K562 (cell line): ENCODE results near the gene NT5DC1. TPM values are rescaled to one million over a fixed set of nuclear protein-coding genes. Genes with fewer than 3 reads are reported as not detected.

ENCODE experiments used
- CTCF ChIP-seq, 3 experiments: IDR thresholded peaks in 2 of 3; conservative IDR thresholded peaks in 1 of 3; 2 replicates each; pipeline ENCODE4 v1.5.1; 2011 to 2012; ENCODE audit warnings: low read length in 3 of 3, mild to moderate bottlenecking in 3 of 3, control low read depth in 2 of 3, improper control_type of control experiment in 1 of 3, inconsistent platforms in 1 of 3, low read depth in 1 of 3, mixed read lengths in 1 of 3, moderate library complexity in 1 of 3; ENCODE audit not compliant: insufficient read depth in 2 of 3
- MEIS2 ChIP-seq: fragments of 450-650 bp; IDR thresholded peaks from 2 replicates; pipeline ENCODE4 v1.6.1; 2014; ENCODE audit warnings: mild to moderate bottlenecking; ENCODE audit not compliant: partially characterized antibody
- NCOR1 ChIP-seq: fragments of 450-650 bp; IDR thresholded peaks from 2 replicates; pipeline ENCODE4 v1.6.1; 2016; ENCODE audit warnings: mild to moderate bottlenecking, moderate library complexity
- NFYB ChIP-seq: IDR thresholded peaks from 2 replicates; pipeline ENCODE4 v1.6.1; 2011; ENCODE audit warnings: mild to moderate bottlenecking, moderate library complexity; ENCODE audit not compliant: insufficient read length; ENCODE audit errors: extremely low read depth
- PML ChIP-seq: IDR thresholded peaks from 2 replicates; pipeline ENCODE4 v1.6.1; 2012; ENCODE audit warnings: low read length, inconsistent platforms
- POLR2AphosphoS5 ChIP-seq: IDR thresholded peaks from 2 replicates; pipeline ENCODE4 v1.6.1; 2011; ENCODE audit warnings: mild to moderate bottlenecking, low read depth, low read length, moderate library complexity; ENCODE audit not compliant: control insufficient read depth, insufficient read depth
- TBP ChIP-seq: optimal IDR thresholded peaks from 2 replicates; pipeline ENCODE3; 2011; ENCODE audit warnings: low read depth, low read length, improper control_type of control experiment
- TOE1 ChIP-seq, 2 experiments: fragments of 450-650 bp in 1 of 2; sonication (generic) in 1 of 2; formaldehyde crosslinking in 1 of 2; IDR thresholded peaks; 2 replicates each; pipeline versions ENCODE4 v1.7.1 to v1.8.0; 2016 to 2022; ENCODE audit warnings: borderline replicate concordance in 2 of 2, mild to moderate bottlenecking in 2 of 2, antibody characterized with exemption in 1 of 2, inconsistent platforms in 1 of 2, low read depth in 1 of 2, missing genetic modification reagents in 1 of 2, moderate library complexity in 1 of 2
- TRIM28 ChIP-seq: fragments of 450-650 bp; IDR thresholded peaks from 2 replicates; pipeline ENCODE4 v1.6.1; 2017
- ZFP91 ChIP-seq: sonication (generic); formaldehyde crosslinking; IDR thresholded peaks from 2 replicates; pipeline ENCODE4 v1.8.0; 2022; ENCODE audit warnings: mild to moderate bottlenecking, missing genetic modification reagents
- polyA plus RNA-seq, 8 experiments: library from polyadenylated mRNA; depleted of rRNA in 4 of 8; stranded (reverse) in 5 of 8; unstranded in 3 of 8; fragments of >200 nt; fragmentation: Nextera tagmentation in 2 of 8; fragmentation: Illumina TruSeq in 1 of 8; extraction: Ambion mirVana in 2 of 8; extraction: Trizol in 1 of 8; gene quantifications; 2 replicates each; pipeline versions ENCODE4 v1.2.1 to v1.2.3, GENCODE V29; 2011 to 2014; ENCODE audit warnings: inconsistent platforms in 1 of 8, missing spikeins in 1 of 8
- total RNA-seq, 7 experiments: library from RNA; depleted of rRNA in 6 of 7; stranded (reverse); fragments of >200 nt in 6 of 7; fragmentation: Illumina TruSeq in 2 of 7; extraction: Trizol in 2 of 7; gene quantifications; 2 replicates each; pipeline versions ENCODE4 v1.2.1 to v1.2.3, GENCODE V29; 2011 to 2021; ENCODE audit warnings: low replicate concordance in 1 of 7
- TF ChIP-seq, protein P1 (sequence below): sonication (generic); formaldehyde crosslinking; IDR thresholded peaks from 2 replicates; pipeline ENCODE4 v1.8.1; 2023; ENCODE audit warnings: missing genetic modification reagents, mild to moderate bottlenecking, borderline replicate concordance
- TF ChIP-seq, protein P2 (sequence below): fragments of 250-450 bp; sonication (Bioruptor Pico); IDR thresholded peaks from 2 replicates; pipeline ENCODE4 v1.5.0; 2022; ENCODE audit warnings: mild to moderate bottlenecking
- TF ChIP-seq, protein P3 (sequence below): sonication (generic); formaldehyde crosslinking; IDR thresholded peaks from 2 replicates; pipeline ENCODE4 v1.8.1; 2023; ENCODE audit warnings: mild to moderate bottlenecking, missing genetic modification reagents

NT5DC1 gene
- total and polyA plus RNA-seq, 9 of the 15 experiments (the other 6 are each of a cell fraction or from before 2014, with no cell fraction given) = 4.9 to 28.5 (median 16.3) TPM

DNA sequence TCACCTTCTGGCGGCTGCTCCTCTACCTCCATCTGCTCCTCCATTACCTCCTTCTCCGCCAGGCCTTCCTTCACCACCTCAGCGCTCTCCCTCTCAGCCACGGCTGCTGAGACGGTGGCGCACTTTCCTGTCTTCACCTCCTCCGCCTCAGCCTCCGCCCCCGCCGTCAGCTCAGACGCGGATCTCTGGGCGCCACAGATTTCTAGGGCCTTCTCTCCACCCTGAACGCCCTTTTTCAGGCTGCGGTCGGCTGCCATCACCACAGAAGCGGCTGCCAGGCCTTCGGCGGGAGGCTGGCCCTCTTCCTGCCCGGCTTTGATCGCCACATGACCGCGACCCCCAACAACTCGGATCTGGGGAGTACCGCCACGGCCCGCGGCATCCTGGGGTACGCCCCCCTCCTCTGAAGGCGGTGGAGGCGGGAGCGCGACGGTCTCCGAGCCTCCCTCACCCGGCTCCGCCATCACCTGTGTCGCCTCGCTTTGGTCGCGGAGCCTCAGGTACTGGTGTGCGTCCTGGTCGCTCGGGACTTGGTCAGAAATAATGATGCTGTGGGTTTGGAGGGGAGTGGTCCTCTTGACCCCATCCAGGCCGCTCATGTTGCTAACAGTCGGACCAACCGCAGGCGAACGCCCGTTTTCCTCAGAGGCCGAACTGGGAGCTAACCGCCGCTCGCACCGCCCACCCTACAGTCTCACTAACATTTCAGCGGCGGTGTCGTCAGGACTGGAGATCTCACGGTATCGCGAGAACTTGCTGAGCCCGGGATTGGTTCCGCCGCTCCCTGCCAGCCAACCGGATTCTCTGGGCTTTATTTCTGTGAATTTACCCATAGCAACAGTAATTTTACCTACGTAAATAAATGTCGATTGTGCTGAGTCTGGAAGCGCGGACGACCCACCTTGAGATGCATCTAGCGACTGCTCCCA is 178.8 kb downstream of the NT5DC1 start, which contains the start of gene TSPYL1 (continued):
- TF ChIP-seq, protein P1, sequence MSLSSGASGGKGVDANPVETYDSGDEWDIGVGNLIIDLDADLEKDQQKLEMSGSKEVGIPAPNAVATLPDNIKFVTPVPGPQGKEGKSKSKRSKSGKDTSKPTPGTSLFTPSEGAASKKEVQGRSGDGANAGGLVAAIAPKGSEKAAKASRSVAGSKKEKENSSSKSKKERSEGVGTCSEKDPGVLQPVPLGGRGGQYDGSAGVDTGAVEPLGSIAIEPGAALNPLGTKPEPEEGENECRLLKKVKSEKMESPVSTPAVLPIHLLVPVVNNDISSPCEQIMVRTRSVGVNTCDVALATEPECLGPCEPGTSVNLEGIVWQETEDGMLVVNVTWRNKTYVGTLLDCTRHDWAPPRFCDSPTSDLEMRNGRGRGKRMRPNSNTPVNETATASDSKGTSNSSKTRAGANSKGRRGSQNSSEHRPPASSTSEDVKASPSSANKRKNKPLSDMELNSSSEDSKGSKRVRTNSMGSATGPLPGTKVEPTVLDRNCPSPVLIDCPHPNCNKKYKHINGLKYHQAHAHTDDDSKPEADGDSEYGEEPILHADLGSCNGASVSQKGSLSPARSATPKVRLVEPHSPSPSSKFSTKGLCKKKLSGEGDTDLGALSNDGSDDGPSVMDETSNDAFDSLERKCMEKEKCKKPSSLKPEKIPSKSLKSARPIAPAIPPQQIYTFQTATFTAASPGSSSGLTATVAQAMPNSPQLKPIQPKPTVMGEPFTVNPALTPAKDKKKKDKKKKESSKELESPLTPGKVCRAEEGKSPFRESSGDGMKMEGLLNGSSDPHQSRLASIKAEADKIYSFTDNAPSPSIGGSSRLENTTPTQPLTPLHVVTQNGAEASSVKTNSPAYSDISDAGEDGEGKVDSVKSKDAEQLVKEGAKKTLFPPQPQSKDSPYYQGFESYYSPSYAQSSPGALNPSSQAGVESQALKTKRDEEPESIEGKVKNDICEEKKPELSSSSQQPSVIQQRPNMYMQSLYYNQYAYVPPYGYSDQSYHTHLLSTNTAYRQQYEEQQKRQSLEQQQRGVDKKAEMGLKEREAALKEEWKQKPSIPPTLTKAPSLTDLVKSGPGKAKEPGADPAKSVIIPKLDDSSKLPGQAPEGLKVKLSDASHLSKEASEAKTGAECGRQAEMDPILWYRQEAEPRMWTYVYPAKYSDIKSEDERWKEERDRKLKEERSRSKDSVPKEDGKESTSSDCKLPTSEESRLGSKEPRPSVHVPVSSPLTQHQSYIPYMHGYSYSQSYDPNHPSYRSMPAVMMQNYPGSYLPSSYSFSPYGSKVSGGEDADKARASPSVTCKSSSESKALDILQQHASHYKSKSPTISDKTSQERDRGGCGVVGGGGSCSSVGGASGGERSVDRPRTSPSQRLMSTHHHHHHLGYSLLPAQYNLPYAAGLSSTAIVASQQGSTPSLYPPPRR = peak; percentile 74; the same call in 1 of the 2 replicates
- TF ChIP-seq POLR2AphosphoS5 (peak; percentile 88), MEIS2 (peak; percentile 68), ZFP91 (CRISPR knock-in tag) (peak; percentile 61; the same call in 1 of the 2 replicates), TRIM28 (no peak), PML (peak; percentile 79), TBP (peak; percentile 91), NFYB (peak; percentile 90), TOE1 (IDR thresholded peaks at IDR 0.05; ENCODE audit: borderline replicate concordance) (peak; percentile 47), TOE1 (CRISPR knock-in tag; IDR thresholded peaks at IDR 0.05; ENCODE audit: borderline replicate concordance, low read depth) (no peak), NCOR1 (0 out of 2 replicates have a peak, but pooled peaks have one; percentile 14), CTCF (IDR thresholded peaks at IDR 0.05 in 2 of 3, conservative IDR thresholded peaks at IDR 0.05 in 1 of 3; ENCODE audit: insufficient read depth in 2 of 3, low read depth in 1 of 3, low read length in 3 of 3) (peak in 1 of 3 experiments; percentile 27; a peak in 2 of 6 replicates)
- TF ChIP-seq, protein P2, sequence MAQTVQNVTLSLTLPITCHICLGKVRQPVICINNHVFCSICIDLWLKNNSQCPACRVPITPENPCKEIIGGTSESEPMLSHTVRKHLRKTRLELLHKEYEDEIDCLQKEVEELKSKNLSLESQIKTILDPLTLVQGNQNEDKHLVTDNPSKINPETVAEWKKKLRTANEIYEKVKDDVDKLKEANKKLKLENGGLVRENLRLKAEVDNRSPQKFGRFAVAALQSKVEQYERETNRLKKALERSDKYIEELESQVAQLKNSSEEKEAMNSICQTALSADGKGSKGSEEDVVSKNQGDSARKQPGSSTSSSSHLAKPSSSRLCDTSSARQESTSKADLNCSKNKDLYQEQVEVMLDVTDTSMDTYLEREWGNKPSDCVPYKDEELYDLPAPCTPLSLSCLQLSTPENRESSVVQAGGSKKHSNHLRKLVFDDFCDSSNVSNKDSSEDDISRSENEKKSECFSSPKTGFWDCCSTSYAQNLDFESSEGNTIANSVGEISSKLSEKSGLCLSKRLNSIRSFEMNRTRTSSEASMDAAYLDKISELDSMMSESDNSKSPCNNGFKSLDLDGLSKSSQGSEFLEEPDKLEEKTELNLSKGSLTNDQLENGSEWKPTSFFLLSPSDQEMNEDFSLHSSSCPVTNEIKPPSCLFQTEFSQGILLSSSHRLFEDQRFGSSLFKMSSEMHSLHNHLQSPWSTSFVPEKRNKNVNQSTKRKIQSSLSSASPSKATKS = no peak
- TF ChIP-seq, protein P3, sequence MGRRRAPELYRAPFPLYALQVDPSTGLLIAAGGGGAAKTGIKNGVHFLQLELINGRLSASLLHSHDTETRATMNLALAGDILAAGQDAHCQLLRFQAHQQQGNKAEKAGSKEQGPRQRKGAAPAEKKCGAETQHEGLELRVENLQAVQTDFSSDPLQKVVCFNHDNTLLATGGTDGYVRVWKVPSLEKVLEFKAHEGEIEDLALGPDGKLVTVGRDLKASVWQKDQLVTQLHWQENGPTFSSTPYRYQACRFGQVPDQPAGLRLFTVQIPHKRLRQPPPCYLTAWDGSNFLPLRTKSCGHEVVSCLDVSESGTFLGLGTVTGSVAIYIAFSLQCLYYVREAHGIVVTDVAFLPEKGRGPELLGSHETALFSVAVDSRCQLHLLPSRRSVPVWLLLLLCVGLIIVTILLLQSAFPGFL (CRISPR knock-in tag) = no peak
